Posterior vena cava (tissue), 2 donors: ENCODE measurements around the gene SFTPB. TPM values are rescaled to one million over a fixed set of nuclear protein-coding genes. Genes with fewer than 3 reads are reported as not detected.
"Not testable (repeated sequence)": the region's sequence is repeated elsewhere in the genome, so short reads cannot be mapped to it uniquely, and the experiment has no call there.

Source experiments
- DNase-seq: peaks from one replicate; pipeline ENCODE4 v3.0.0-alpha.2; 2020; ENCODE audit warnings: low spot score
- intact Hi-C, 2 donors: fragments of 100-400 bp; cut with DNase I; formaldehyde crosslinking; loops; one replicate each; pipeline versions ENCODE4 v1.14.1 to v1.14.2; 2022 to 2023
- total RNA-seq, 2 donors: library from RNA; stranded (reverse); fragmentation: NEBNext Ultra II Directional; extraction: Animal tissue kit (Norgen Biotek cat#: 25700); gene quantifications; one replicate each; pipeline ENCODE4 v1.2.1, GENCODE V29; 2021
- donor health status: DM: yes; HTN: yes; CAD: no.
- donor health status: DM: yes; HTN: yes; CAD: no.

SFTPB gene
- total RNA-seq, 2 donors from 2014 or later = 1.7 TPM; not detected in 1

DNA sequence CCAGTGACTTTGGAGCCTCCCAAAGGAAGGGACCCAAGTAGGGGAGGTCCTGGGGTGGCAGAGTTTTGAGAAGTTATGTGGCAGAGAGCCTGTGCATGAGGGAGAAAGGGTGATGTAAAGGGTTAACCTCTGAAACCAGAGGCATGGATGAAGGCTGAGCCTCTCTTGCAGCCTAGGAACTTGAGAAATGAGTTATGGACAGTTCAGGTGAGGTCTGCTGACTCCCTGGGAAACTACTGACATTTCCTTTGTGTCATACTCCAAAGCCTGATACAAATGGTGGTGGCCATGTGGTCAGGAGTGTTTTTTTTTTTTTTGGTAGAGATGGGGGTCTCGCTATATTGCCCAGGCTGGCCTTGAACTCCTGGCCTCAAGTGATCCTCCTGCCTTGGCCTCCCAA lies 13.8 kb upstream of the SFTPB start:
- intact Hi-C loops = no loop called here
- DNase-seq = no peak

GRCh38 chr2:85681372-85681763 lies 13.4 kb upstream of the SFTPB start:
- no peak for DNase-seq
- intact Hi-C loops = no loop called here

- intact Hi-C loops = no loop called here
- DNase-seq = no peak
Observed at GRCh38 chr2:85680707-85681371, 12.8 kb upstream of the SFTPB start.

- intact Hi-C loops = no loop called here
- peak; percentile 96 for DNase-seq
Observed at GRCh38 chr2:85678794-85679672, 11.0 kb upstream of the SFTPB start.

- no peak for DNase-seq
- intact Hi-C loops = no loop called here
Observed at GRCh38 chr2:85678377-85678776, 10.4 kb upstream of the SFTPB start.

- no peak for DNase-seq
- intact Hi-C loops = no loop called here
Observed at GRCh38 chr2:85675866-85676548, 8.0 kb upstream of the SFTPB start.

DNA sequence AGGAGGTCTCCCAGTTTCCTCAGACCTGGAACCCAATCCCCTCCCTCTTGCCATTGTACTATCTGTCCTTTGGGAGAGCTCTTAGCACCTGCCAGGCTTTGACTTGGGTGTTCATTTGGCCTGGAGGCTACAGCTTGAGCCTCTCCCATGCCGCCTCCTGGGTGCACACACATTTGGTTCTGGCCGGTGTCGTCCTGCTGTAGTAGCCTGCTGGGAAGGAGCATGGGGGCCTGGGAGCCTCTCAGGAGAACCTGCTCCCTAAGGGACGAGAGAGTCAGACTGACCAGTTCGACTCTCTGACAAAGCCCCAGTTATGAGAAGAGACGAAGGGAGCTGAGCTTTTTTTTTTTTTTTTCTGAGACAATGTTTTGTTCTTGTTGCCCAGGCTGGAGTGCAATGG lies 7.4 kb upstream of the SFTPB start:
- no peak for DNase-seq
- intact Hi-C loops = no loop called here

- no peak for DNase-seq
- intact Hi-C loops = no loop called here
Observed at GRCh38 chr2:85674417-85674816, 6.4 kb upstream of the SFTPB start.

DNA sequence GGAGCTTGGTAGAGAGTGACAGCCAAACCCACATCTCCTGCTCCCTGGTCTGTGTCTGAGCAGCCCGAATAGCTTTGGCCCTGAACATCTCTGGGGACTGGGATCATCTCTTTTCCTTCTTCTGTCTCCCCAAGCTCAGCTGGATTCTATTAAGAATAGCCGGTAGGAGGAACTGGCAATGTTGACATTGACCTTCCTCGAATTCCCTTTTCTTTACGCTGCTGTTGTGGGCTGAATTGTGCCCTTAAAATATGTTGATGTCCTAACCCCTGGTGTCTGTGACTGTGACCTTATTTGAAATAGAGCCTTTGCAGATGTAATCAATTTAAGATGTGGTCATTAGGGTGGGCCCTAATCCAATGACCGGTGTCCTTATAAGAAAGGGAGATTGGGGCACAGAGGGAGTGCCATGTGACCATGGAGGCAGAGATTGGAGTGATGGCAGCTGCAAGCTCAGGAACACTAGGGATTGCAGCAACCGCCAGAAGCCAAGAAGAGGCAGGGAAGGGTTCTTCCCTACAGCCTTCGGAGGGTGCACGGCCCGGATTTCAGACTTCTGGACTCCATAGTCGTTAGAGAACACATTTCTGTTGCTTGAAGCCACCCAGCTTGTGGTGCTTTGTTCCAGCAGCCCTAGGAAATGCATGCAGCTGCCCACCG lies 5.8 kb upstream of the SFTPB start:
- intact Hi-C loops = no loop called here
- DNase-seq = no peak

DNA sequence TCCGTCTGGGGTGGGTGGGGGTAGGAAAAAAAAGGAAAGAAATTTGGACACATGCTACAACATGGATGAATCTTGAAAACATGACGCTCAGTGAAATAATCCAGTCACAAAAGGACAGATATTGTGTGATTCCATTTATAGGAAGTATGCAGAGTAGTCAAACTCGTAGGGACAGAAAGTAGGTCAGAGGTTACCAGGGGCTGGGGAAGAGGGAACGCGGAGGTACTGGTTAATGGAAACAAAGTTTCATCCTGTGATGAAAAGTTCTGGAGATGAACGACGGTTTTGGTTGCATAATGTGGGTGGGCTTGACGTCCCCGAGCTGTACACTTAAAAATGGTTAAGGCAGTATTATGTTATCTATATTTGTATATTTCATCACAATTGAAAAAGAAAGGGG lies 4.5 kb upstream of the SFTPB start:
- DNase-seq = no peak
- intact Hi-C loops = no loop called here

DNA sequence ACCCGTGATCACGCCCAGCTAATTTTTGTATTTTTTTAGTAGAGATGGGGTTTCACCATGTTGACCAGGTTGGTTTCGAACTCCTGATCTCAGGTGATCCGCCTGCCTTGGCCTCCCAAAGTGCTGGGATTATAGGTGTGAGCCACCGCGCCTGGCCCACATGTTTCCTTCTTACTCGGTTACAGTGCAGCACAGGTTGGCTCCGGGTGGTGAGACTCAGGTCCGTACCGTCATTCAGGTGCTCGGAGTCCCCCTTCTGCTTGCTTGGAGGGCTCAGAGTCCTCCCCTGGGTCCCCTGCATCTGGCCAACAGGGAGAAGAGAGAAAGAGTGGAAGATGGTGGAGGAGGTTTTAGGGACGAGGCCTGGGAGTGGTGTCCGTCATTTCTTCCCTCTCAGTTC lies 2.4 kb upstream of the SFTPB start:
- intact Hi-C loops, DNase-seq: not testable (repeated sequence)

DNA sequence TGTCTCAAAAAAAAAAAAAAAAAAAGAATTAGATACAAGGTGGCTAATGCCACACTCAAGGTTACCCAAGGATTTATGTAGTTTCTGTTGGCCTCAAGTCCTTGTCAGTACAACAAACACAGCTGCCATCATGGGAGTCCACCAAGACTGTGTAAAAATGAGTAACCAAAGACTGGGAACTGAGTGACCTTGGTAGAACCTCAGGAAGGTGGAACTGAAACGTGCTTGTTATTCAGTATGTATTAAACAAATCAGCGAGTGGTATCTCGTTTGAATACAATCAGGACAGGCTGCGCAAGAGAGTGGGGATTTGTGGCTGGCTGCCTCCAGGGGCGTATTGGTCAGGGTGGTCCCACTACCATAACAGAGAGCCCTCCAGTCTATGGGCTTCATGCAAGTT lies 1.6 kb upstream of the SFTPB start:
- no peak for DNase-seq

GRCh38 chr2:85668857-85669142 lies 801 bp upstream of the SFTPB start:
- intact Hi-C loops = no loop called here
- no peak for DNase-seq

More for the DNA sequence above, 1.6 kb upstream of the SFTPB start:
- intact Hi-C loops = no loop called here

- no peak for DNase-seq
- intact Hi-C loops = no loop called here
Observed at GRCh38 chr2:85667561-85668008, 414 bp downstream of the SFTPB start.

- no peak for DNase-seq
Observed at GRCh38 chr2:85666435-85667316, 1.3 kb downstream of the SFTPB start.

DNA sequence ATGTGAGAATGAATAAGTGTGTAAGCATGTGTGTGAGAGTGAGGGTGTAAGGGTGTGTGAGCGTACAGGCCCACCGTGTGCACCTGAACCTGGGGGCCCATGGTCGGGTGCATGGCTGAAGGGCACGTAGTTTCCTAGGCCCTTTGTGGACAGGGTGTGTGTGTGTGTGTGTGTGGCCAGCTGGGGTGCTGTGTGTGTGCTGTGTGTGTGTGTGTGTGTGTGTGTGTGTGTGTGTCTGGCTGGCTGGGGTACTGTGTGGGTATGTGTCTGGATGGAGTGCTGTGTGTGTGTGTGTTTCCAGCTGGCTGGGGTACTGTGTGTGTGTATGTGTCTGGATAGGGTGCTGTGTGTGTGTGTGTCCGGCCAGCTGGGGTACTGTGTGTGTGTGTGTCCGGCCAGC lies 2.0 kb downstream of the SFTPB start:
- intact Hi-C loops = no loop called here
- DNase-seq = no peak

More at GRCh38 chr2:85666435-85667316, 1.3 kb downstream of the SFTPB start:
- intact Hi-C loops = no loop called here

DNA sequence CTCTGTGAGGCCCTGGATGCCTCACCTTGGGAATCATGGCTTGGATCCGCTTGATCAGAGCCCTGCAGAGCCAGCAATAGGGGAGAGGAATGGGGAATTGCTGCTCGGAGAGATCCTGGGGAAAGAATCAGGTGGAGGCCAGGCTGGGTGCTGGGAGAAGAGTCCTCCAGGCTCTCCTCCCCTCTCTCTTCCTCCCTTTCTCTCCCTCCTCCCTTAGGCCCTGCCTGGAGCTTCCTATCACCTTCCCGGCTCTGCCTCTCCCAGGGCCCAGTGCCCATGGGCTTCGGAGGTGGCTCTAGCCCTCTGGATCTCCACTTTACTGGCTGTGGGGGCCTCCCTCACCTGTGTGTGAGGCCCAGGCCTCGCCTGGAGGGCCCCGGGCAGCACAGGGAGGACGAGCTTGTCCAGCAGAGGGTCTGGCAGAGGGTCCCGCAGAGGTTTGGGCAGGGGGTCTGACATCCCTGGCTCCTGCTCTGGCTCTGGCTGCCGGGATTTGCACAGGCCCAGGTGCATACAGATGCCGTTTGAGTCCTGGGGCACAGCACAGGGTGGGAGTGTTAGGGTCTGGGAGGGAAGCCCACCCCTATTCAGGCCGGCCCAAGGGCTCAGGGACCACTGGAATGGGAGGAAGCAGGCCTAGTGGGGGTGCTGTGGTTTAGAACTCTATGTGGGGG lies 2.6 kb downstream of the SFTPB start:
- no peak for DNase-seq
- intact Hi-C loops = no loop called here
